ENCODE results near the gene RALGAPA2. TPM values are rescaled to one million over a fixed set of nuclear protein-coding genes. Genes with fewer than 3 reads are reported as not detected.

Gene RALGAPA2
- total RNA-seq, 1 experiment from 2014 or later = 1.9 TPM

DNA sequence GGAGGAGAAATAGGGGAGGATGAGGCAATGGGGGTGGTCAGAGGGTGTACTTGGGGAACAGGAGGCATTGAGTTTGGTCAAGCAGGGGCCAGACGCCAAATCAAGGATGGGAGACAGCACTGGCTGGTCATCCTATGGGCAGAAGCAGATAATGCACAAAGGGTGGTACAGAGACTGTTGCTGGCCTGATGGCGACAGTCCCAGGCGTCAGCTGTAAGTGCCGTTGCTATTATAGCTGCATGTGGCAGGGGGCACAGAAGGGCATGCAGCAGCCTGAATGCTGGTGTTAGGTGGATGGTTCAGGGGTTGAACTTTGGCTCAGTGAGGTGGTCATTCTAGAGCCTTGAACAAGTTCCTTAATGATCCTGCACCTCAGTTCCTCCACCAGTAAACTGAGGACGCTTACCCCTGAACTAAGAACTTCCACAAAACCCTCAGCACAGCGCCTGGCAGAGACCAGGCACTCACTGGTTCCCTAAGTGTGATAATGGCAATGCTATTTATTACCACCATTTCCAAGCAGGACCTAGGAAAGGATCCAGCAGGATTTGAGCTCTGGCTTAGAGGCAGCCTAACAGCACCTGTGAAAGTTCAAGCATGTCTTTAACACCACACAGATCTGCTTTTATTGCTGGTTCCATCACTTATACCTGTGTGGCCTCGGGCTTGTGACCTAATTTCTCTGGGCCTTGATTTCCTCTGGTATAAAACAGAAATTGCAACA, 181.9 kb downstream of the RALGAPA2 start:
- in situ Hi-C loops (cut with HindIII; ENCODE audit: low pct_unique_long_range_greater_than_20kb, low sequenced_read_pairs) = no loop called here
- DNase-seq (ENCODE audit: low read depth) = no peak

DNA sequence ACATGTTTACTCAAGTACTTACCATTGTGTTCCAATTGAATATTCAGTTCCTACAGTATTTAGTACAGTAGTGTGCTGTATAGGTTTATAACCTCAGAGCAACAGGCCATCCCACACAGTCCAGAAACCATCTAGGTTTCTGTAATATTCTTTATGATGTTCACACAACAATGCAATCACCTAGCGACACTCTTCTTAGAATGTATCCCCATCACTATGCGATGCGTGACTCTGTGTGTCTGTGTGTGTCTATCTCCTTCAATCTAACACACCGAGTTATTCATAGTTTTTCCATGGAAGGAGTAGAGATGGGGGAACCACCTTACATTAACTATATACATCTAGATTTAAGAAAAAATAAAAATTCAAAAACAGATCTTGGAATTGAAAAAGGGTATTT, 182.8 kb downstream of the RALGAPA2 start:
- DNase-seq (ENCODE audit: low read depth) = no peak
- in situ Hi-C loops (cut with HindIII; ENCODE audit: low pct_unique_long_range_greater_than_20kb, low sequenced_read_pairs) = no loop called here

DNA sequence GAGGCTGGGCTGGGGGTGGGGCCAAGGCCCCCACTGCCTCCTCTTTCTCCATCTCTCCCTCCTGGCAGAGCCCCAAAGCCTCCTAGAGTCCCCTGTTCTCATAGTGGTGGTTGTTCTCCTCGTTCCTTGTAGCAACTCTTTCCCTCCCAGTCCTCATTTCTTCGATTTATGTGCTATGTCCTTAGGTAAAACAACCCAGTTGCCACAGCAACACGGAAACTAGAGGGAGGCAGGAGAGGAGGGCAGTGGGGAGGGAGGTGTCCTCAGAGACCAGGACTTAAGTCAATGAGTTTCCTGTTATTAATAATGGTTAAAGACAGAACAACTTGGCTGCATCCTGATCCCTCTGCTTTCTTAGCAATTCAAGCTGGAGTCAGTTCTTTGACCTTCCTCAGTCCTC, 183.6 kb downstream of the RALGAPA2 start:
- in situ Hi-C loops (cut with HindIII; ENCODE audit: low pct_unique_long_range_greater_than_20kb, low sequenced_read_pairs) = no loop called here
- DNase-seq (ENCODE audit: low read depth) = no peak

DNA sequence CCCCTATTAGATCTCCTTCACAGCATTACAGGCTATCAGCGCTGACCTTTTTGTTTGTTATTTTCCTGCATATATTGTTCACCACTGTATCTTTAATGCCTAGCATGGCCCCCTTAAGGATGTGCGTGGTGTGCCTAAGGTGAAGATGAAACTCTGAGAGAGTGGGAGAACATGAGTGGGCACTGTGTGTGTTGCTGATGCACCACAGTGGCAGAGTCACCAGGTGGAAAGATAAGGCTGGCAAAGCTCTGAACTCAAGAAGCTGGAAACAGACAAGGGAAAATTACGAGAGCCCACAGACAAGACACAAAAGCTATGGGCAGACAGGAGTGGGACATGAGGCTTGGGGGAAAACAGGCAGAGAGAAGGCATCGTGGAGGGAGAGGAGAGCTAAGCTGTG, 184.8 kb downstream of the RALGAPA2 start:
- DNase-seq (ENCODE audit: low read depth) = no peak
- in situ Hi-C loops (cut with HindIII; ENCODE audit: low pct_unique_long_range_greater_than_20kb, low sequenced_read_pairs) = no loop called here

DNA sequence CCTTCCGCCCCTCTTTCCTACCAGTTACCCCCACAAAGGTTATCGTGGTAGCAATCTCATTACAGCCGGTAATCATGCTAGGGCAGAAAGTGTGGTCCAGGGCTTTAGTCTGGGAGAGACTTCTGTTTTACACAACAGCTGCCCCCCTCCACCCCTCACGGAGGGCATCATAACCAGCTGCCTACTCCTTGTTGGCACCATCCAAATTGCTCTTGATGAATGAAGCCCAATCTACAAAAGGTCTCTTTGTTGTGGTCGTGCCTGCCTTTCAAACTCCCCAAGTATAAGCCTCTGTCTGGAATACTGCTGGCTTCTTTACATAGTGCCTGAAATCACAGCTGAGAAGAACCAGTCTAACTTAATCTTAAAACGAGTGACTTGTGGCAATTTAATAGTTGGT, 186.7 kb downstream of the RALGAPA2 start:
- in situ Hi-C loops (cut with HindIII; ENCODE audit: low pct_unique_long_range_greater_than_20kb, low sequenced_read_pairs) = no loop called here
- no peak for DNase-seq (ENCODE audit: low read depth)

DNA sequence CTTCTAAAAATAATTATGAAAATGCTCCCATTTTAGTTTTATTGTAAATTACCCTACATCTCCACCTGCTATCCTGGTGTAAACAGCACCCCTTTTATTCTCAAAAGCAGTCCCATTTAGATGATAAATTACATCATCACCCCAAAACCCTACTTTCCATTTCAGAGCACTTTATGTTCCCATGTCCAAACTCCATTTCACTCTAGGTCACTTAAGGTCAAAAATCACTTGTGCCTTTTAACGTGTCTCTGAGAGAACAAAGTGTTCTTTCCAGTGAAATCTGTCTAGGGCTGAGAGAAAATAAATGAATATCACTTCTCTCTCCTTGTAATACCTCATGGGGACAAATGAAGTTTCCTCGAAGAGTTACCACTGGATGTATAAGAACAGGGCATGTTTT, 187.2 kb downstream of the RALGAPA2 start:
- in situ Hi-C loops (cut with HindIII; ENCODE audit: low pct_unique_long_range_greater_than_20kb, low sequenced_read_pairs) = no loop called here
- DNase-seq (ENCODE audit: low read depth) = no peak

DNA sequence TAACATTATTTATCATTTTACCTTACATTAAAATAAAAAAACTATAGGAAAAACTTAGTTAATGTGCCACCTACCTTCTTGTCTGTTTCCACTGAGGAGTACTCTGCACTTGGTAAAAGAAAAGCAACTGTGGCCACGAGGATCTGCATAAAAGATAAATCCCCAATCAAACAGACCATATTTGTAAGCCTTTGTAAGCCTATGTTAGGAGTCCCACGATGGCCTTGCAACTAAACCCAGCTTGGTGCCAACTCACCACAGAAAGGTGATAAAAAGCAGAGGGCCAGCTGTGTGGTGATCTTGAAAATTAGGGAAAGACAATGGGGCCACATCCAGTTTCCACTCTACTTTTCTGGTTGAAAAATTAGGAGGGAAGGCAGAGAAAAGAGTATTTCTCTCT, 187.7 kb downstream of the RALGAPA2 start:
- no peak for DNase-seq (ENCODE audit: low read depth)
- in situ Hi-C loops (cut with HindIII; ENCODE audit: low pct_unique_long_range_greater_than_20kb, low sequenced_read_pairs) = no loop called here

DNA sequence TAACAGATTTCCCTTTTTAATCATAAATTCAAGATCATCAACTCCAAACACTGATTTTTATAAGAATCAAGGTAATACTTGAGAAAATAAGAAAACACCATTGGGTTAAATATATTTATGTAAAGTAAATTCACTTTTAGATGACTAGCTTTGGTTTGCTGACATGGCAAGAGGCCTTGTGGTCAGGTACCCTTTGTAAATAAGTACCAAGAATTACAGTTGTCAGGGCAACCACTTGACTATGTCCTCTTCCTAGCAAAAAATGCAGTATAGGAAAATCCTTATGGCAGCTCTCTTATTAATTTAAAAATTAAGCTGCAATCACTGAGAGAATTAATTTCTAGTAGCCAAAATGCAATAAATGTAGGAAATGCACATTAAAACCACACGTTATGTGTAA, 190.7 kb downstream of the RALGAPA2 start:
- in situ Hi-C loops (cut with HindIII; ENCODE audit: low pct_unique_long_range_greater_than_20kb, low sequenced_read_pairs) = no loop called here
- no peak for DNase-seq (ENCODE audit: low read depth)

DNA sequence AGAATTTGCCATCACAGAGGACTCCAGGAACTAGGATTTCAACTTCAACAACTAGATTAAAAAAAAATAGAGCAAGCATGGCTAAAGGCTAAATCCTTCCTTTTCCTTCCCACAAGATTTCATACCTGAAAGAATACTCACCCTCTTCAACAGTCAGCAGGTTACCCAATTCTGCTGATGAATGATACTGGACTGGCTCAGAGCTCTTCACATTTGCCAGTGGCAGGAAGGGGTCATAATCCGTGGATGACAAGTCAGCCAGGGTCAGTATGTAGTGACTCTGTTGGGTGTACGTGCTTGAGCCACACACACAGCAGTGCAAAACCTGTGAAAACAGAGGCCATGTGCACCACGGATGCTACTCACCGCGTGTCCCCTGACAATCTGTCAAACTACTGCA, 191.7 kb downstream of the RALGAPA2 start:
- no peak for DNase-seq (ENCODE audit: low read depth)
- in situ Hi-C loops (cut with HindIII; ENCODE audit: low pct_unique_long_range_greater_than_20kb, low sequenced_read_pairs) = no loop called here

DNA sequence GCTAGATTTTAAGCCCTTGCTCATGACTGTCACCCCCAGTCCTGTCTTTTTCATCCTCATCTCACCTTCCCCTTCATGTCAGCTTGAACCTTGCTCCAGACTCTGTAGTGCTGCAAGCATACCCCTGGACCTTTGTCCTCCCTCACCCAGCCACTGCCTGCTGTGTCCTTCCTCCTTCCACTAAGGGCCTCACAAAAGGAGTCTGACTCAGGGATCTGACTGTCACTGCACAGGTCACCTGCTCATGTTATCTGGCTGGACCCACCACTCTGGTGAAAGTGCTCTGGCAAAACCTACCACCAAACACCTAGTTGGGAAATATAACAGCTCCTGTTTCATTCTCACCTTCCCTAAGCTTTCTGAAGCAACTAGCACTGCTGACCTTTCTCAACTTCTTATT, 193.2 kb downstream of the RALGAPA2 start:
- in situ Hi-C loops (cut with HindIII; ENCODE audit: low pct_unique_long_range_greater_than_20kb, low sequenced_read_pairs) = no loop called here
- no peak for DNase-seq (ENCODE audit: low read depth)

DNA sequence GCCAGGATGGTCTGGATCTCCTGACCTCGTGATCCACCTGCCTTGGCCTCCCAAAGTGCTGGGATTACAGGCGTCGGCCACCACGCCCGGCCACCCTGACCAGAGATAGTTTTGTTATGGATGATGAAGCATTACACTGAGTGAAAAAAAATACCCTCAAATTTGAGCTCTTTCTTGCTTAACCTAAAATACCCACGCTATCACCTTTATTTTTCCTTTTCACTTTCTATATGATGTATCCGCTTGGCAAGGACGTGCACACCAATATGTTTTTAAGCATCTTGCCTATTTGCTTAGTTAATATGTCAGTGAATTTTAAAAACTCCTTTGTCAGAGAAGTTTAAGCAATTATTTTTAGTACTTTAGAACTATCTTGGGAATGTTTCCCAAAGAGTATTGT, 194.2 kb downstream of the RALGAPA2 start:
- DNase-seq (ENCODE audit: low read depth) = no peak
- in situ Hi-C loops (cut with HindIII; ENCODE audit: low pct_unique_long_range_greater_than_20kb, low sequenced_read_pairs) = no loop called here

DNA sequence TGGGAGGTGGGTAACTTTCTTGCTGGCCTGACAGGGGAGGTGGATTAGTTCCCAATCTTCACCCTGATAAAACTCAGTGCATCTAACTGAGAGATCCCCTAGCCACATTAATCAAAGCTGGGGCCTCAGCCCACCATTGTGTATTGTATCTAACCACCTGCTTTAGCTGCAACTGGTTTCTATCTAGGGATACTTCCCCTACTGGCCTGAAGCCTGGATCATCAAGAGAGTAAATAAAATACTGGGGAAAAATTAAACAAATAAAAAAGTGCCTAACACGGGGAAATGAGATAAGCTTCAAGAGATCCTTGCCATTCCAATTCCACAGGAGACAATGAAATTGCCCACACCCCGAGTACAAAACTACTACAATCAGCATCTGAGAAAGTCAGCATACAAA, 195.1 kb downstream of the RALGAPA2 start:
- DNase-seq (ENCODE audit: low read depth) = no peak
- in situ Hi-C loops (cut with HindIII; ENCODE audit: low pct_unique_long_range_greater_than_20kb, low sequenced_read_pairs) = no loop called here

DNA sequence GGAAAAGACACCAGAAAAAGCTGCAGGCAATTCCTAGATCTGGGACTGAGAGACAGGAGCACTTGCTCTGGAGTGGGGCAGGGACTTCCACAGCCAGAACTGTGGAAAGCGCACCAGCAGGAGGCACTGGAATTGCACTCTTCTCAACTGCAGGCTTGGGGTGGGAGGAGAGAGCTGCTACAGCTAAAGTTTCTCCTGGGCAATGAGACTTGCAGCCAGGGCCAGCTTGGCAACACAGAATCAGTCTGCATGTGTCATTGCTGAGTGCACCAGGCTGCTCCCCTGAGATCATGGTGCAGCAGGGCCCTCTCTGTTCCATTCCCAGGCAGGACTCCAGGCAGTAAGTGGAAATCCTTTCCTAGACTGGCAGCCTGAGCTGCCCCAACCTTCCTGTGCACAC, 198.7 kb downstream of the RALGAPA2 start:
- no peak for DNase-seq (ENCODE audit: low read depth)
- in situ Hi-C loops (cut with HindIII; ENCODE audit: low pct_unique_long_range_greater_than_20kb, low sequenced_read_pairs) = no loop called here

DNA sequence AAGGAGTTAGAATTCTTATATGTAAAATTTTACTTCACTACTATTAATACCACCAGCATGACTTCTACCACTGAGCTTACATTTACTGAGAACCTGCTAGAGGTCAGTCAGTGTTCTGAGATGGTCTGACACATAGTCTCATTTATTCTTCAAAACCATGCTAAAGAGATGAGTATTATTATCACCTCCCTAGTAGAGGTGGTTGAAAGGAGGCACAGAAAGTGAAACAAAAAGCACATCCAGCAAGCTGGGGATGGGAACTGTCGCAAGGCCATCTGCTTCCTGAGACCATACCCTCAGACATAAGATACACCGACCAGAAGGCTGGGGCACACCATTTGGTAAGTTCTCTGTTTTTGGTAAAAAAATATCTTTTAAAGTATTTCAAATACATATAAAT, 206.9 kb downstream of the RALGAPA2 start:
- no peak for DNase-seq (ENCODE audit: low read depth)
- in situ Hi-C loops (cut with HindIII; ENCODE audit: low pct_unique_long_range_greater_than_20kb, low sequenced_read_pairs) = no loop called here

DNA sequence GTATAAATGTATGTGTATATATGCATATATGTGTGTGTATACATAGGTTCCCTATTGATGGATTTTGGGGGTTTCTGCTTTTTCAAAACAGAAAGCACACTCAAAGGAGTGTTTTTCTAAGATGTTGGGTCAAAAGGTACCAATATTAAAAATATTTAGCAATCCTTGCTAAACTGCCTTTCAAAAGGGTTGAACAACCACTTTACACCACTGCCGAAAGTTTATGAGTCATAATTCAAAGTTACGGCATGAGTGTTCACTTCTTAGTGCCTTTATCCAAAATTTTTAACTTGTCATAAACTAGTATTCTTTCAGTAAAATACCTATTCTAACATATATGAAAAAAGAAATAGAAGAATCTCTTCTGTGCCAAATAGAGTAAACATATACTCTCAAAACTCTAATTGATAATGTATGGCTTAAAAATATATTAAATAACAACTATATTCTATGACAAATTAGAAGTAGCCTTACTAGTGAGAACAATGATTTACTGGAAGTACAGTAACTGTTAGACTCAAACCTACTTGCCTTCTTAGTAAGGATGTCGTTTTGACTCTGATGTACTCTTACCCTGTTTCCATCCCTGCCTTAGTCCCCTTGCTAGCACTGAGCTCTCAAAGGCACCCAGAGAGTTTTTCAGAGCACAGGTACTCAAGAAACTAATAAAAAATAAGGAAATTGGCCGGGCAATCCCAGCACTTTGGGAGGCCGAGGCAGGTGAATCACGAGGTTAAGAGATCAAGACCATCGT, 208.5 kb downstream of the RALGAPA2 start:
- DNase-seq (ENCODE audit: low read depth) = no peak
- in situ Hi-C loops (cut with HindIII; ENCODE audit: low pct_unique_long_range_greater_than_20kb, low sequenced_read_pairs) = no loop called here

DNA sequence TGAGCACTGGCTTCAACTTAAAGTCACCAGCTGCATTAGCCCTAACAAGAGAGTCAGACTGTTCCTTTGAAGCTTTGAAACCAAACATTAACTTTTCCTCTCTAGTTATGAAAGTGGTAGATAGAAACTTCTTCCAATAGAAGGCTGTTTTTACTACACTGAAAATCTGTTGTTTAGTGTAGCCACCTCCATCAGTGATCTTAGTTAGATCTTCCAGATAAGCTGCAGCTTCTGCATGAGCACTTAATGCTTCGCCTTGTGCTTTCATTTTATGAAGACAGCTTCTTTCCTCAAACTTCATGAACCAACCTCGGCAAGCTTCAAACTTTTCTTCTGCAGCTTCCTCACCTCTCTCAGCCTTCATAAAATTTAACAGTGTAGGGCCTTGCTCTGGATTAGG, 211.3 kb downstream of the RALGAPA2 start:
- no peak for DNase-seq (ENCODE audit: low read depth)
- in situ Hi-C loops (cut with HindIII; ENCODE audit: low pct_unique_long_range_greater_than_20kb, low sequenced_read_pairs) = no loop called here

DNA sequence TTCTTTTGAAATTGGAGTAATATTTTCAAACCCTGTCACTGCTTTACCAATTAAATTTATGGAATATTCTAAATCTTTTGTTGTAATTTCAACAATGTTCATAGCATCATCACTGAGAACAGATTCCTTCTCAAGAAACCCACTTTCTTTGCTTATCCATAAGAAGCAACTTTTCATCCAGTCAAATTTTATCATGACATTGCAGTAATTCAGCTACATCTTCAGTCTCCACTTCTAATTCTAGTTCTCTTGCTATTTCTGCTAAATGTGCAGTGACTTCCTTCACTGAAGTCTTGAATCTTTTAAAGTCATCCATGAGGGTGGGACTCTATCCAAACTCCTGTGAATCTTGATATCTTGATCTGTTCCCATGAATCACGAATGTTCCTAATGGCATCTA, 212.1 kb downstream of the RALGAPA2 start:
- DNase-seq (ENCODE audit: low read depth) = no peak
- in situ Hi-C loops (cut with HindIII; ENCODE audit: low pct_unique_long_range_greater_than_20kb, low sequenced_read_pairs) = no loop called here

DNA sequence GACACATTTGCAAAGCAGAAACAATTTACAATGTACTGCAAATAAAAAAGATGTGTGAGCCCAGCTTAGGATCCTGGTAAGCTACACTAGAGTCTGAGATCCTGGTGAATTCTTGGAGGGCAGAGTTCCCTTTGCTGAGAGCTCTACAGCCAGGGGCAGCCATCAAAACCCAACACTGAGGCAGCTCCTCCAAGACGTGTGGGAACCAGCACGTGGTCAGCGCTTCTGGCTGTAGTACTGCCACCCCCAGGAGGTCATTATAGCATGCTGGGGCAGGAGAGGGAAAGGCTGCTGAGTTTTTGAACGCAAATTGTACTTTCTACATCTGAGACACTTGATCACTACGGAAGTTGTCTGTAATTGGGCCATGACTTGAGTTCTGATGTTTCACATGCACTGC, 213.0 kb downstream of the RALGAPA2 start:
- no peak for DNase-seq (ENCODE audit: low read depth)
- in situ Hi-C loops (cut with HindIII; ENCODE audit: low pct_unique_long_range_greater_than_20kb, low sequenced_read_pairs) = no loop called here

DNA sequence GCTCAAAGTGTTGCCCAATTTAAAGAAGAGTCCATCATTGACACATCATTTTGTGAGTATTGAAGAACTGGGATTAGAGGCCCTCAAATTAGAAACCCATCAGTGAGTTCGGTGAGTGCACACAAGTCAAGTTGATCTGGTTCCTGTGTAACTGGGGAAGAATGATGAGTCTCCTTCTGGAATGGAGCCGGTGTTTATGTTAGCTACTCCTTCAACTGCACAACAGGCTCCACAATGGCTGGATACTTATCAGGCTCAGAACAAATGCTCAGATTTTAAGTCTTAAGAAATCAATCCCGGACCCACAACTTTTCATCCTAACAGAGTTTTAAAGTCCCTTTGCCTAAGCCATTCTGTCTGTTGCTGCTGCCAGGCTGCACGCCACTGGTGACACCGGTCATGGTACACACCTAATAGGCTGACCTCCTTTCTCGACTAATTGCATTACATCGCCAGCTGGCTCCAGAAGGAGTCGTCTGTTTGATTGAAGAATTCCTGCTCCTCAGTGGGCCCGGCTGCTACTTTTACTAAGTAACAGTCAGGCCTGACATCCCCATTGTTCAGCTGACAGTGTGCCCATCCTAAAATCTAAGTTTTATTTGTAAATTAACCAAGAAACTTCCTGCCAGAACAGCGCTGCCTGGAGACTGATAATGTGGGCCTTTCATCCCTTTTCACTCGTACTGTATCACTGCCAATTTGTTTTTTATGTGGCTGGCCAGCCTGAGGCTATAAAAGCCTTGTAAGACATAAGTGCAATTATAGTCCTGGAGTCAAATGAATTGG, 214.2 kb downstream of the RALGAPA2 start:
- no peak for DNase-seq (ENCODE audit: low read depth)
- in situ Hi-C loops (cut with HindIII; ENCODE audit: low pct_unique_long_range_greater_than_20kb, low sequenced_read_pairs) = no loop called here

Data from Caki2 (cell line).